HL-60 (cell line): ENCODE data around the gene HBD.

Experiments
- DNase-seq, 2 experiments: peaks; one replicate each; pipeline ENCODE4 v3.0.0-alpha.2; 2010 to 2020; ENCODE audit warnings: low read depth in 1 of 2, low spot score in 1 of 2
- H3K27ac ChIP-seq: fragments of 250-450 bp; sonication (Bioruptor Pico); replicated peaks from 2 replicates; pipeline ENCODE4 v1.5.1; 2020; ENCODE audit warnings: mild to moderate bottlenecking, moderate library complexity
- H3K27me3 ChIP-seq: fragments of 250-450 bp; sonication (Bioruptor Pico); 2 replicates; pipeline ENCODE4 v1.5.1; 2021; ENCODE audit warnings: mild to moderate bottlenecking, moderate library complexity; ENCODE audit not compliant: insufficient read depth, poor library complexity, severe bottlenecking
- H3K4me3 ChIP-seq: replicated peaks from 2 replicates; pipeline ENCODE4 v1.5.1; 2011; ENCODE audit warnings: mild to moderate bottlenecking, control low read depth, low read length; ENCODE audit not compliant: insufficient read depth
- CTCF ChIP-seq: IDR thresholded peaks from one replicate; pipeline ENCODE4 v1.5.1; 2011; ENCODE audit warnings: low read length, control low read depth, inconsistent platforms; ENCODE audit not compliant: insufficient read depth
- GABPA ChIP-seq: IDR thresholded peaks from 2 replicates; pipeline ENCODE4 v1.6.1; 2012; ENCODE audit warnings: low read depth
- POLR2AphosphoS5 ChIP-seq: IDR thresholded peaks from 2 replicates; pipeline ENCODE4 v1.6.1; 2012; ENCODE audit warnings: low read depth
- SPI1 ChIP-seq: IDR thresholded peaks from 2 replicates; pipeline ENCODE4 v1.6.1; 2012; ENCODE audit warnings: low read depth, mild to moderate bottlenecking, borderline replicate concordance
- TF ChIP-seq, protein P1 (sequence below): IDR thresholded peaks from 2 replicates; pipeline ENCODE4 v1.6.1; 2012; ENCODE audit warnings: low read depth; ENCODE audit not compliant: insufficient replicate concordance

Gene HBD

GRCh38 chr11:5243816-5244180 is 9.5 kb upstream of the HBD start:
- Histone ChIP-seq H3K4me3 (no peak overlapping the region), H3K27ac (no peak overlapping the region), H3K27me3 (no peaks in the 10 kb centered on the region)
- TF ChIP-seq SPI1 (no peak), GABPA (no peak), POLR2AphosphoS5 (no peak), CTCF (no peak)
- TF ChIP-seq, protein P1, sequence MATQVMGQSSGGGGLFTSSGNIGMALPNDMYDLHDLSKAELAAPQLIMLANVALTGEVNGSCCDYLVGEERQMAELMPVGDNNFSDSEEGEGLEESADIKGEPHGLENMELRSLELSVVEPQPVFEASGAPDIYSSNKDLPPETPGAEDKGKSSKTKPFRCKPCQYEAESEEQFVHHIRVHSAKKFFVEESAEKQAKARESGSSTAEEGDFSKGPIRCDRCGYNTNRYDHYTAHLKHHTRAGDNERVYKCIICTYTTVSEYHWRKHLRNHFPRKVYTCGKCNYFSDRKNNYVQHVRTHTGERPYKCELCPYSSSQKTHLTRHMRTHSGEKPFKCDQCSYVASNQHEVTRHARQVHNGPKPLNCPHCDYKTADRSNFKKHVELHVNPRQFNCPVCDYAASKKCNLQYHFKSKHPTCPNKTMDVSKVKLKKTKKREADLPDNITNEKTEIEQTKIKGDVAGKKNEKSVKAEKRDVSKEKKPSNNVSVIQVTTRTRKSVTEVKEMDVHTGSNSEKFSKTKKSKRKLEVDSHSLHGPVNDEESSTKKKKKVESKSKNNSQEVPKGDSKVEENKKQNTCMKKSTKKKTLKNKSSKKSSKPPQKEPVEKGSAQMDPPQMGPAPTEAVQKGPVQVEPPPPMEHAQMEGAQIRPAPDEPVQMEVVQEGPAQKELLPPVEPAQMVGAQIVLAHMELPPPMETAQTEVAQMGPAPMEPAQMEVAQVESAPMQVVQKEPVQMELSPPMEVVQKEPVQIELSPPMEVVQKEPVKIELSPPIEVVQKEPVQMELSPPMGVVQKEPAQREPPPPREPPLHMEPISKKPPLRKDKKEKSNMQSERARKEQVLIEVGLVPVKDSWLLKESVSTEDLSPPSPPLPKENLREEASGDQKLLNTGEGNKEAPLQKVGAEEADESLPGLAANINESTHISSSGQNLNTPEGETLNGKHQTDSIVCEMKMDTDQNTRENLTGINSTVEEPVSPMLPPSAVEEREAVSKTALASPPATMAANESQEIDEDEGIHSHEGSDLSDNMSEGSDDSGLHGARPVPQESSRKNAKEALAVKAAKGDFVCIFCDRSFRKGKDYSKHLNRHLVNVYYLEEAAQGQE, result no peak
- no peak for DNase-seq

GRCh38 chr11:5242933-5243815 is 8.9 kb upstream of the HBD start:
- no peak for DNase-seq
- Histone ChIP-seq H3K27ac (no peak overlapping the region), H3K27me3 (no peaks in the 10 kb centered on the region), H3K4me3 (no peak overlapping the region)
- TF ChIP-seq POLR2AphosphoS5 (no peak), GABPA (no peak), SPI1 (no peak), CTCF (no peak)

- no peak for DNase-seq
- no peaks in the 10 kb centered on the region for H3K27me3 ChIP-seq
- TF ChIP-seq SPI1 (no peak), POLR2AphosphoS5 (no peak), CTCF (no peak), GABPA (no peak)
- TF ChIP-seq, protein P1, result no peak
- no peak overlapping the region for H3K27ac ChIP-seq
- H3K4me3 ChIP-seq, result no peak overlapping the region
These were observed 7.9 kb upstream of the HBD start for GRCh38 chr11:5242208-5242607.
